Trophoblast cell (in vitro differentiated cells and primary cell): ENCODE data around the gene PTPRM.

Experiments used
- DNase-seq, 2 donors: peaks; one replicate each; pipeline ENCODE4 v3.0.0-alpha.2; 2016
- H2AFZ ChIP-seq: 2 replicates; pipeline ENCODE4 v1.6.1; 2013; ENCODE audit warnings: low read length, moderate library complexity, mild to moderate bottlenecking; ENCODE audit not compliant: insufficient read depth, poor library complexity
- H2AK5ac ChIP-seq: 2 replicates; pipeline ENCODE4 v1.6.1; 2013; ENCODE audit warnings: mild to moderate bottlenecking, low read length
- H2BK120ac ChIP-seq: 2 replicates; pipeline ENCODE4 v1.6.1; 2013; ENCODE audit warnings: low read length, mild to moderate bottlenecking, moderate library complexity; ENCODE audit not compliant: insufficient read depth, poor library complexity
- H2BK12ac ChIP-seq: 2 replicates; pipeline ENCODE4 v1.6.1; 2013; ENCODE audit warnings: mild to moderate bottlenecking, low read length, moderate library complexity
- H2BK5ac ChIP-seq: 2 replicates; pipeline ENCODE4 v1.6.1; 2013; ENCODE audit warnings: low read length, low read depth, moderate library complexity, mild to moderate bottlenecking; ENCODE audit not compliant: poor library complexity
- H3K14ac ChIP-seq: 2 replicates; pipeline ENCODE4 v1.6.1; 2013; ENCODE audit warnings: mild to moderate bottlenecking, low read length
- H3K18ac ChIP-seq: 2 replicates; pipeline ENCODE4 v1.6.1; 2013; ENCODE audit warnings: mild to moderate bottlenecking, low read length
- H3K23ac ChIP-seq: 2 replicates; pipeline ENCODE4 v1.6.1; 2013; ENCODE audit warnings: low read length
- H3K27ac ChIP-seq: 2 replicates; pipeline ENCODE4 v1.5.1; 2013; ENCODE audit warnings: low read depth, mild to moderate bottlenecking, inconsistent platforms, low read length, moderate library complexity
- H3K27me3 ChIP-seq: 2 replicates; pipeline ENCODE4 v1.6.1; 2013; ENCODE audit warnings: inconsistent platforms, mild to moderate bottlenecking, low read length, moderate library complexity; ENCODE audit not compliant: insufficient read depth
- H3K36me3 ChIP-seq, 2 experiments: 1 replicate in 1 of 2; 2 replicates in 1 of 2; pipeline ENCODE4 v1.6.1; 2013; ENCODE audit warnings: low read length in 2 of 2, mild to moderate bottlenecking in 2 of 2, moderate library complexity in 1 of 2; ENCODE audit not compliant: insufficient read depth in 2 of 2, control insufficient read depth in 1 of 2
- H3K4ac ChIP-seq: 2 replicates; pipeline ENCODE4 v1.6.1; 2013; ENCODE audit warnings: low read depth, mild to moderate bottlenecking, low read length, moderate library complexity
- H3K4me1 ChIP-seq, 2 experiments: 1 replicate in 1 of 2; 2 replicates in 1 of 2; pipeline ENCODE4 v1.6.1; 2013; ENCODE audit warnings: low read length in 2 of 2, mild to moderate bottlenecking in 2 of 2, moderate library complexity in 1 of 2; ENCODE audit not compliant: insufficient read depth in 2 of 2, control insufficient read depth in 1 of 2
- H3K4me2 ChIP-seq: 2 replicates; pipeline ENCODE4 v1.6.1; 2013; ENCODE audit warnings: inconsistent platforms, mild to moderate bottlenecking, low read length, moderate library complexity
- H3K4me3 ChIP-seq: 2 replicates; pipeline ENCODE4 v1.5.1; 2013; ENCODE audit warnings: mild to moderate bottlenecking, low read depth, low read length, inconsistent platforms
- H3K79me1 ChIP-seq: one replicate; pipeline ENCODE4 v1.6.1; 2013; ENCODE audit warnings: low read length
- H3K79me2 ChIP-seq: 2 replicates; pipeline ENCODE4 v1.6.1; 2013; ENCODE audit warnings: low read length, mild to moderate bottlenecking; ENCODE audit not compliant: control insufficient read depth, insufficient read depth, poor library complexity
- H3K9ac ChIP-seq: 2 replicates; pipeline ENCODE4 v1.6.1; 2013; ENCODE audit warnings: mild to moderate bottlenecking, low read length
- H3K9me3 ChIP-seq: 2 replicates; pipeline ENCODE4 v1.6.1; 2013; ENCODE audit warnings: low read depth, mild to moderate bottlenecking, control low read depth, inconsistent platforms, low read length; ENCODE audit not compliant: insufficient read depth
- H4K12ac ChIP-seq: 2 replicates; pipeline ENCODE4 v1.6.1; 2013; ENCODE audit warnings: low read depth, mild to moderate bottlenecking, low read length, moderate library complexity
- H4K8ac ChIP-seq: 2 replicates; pipeline ENCODE4 v1.6.1; 2013; ENCODE audit warnings: low read depth, mild to moderate bottlenecking, low read length, moderate library complexity
- H4K91ac ChIP-seq: one replicate; pipeline ENCODE4 v1.6.1; 2013; ENCODE audit warnings: low read depth, mild to moderate bottlenecking, low read length, moderate library complexity
- WGBS: extraction: QIAGEN DNeasy Blood & Tissue Kit; methylation state at CpG from one replicate; pipeline ENCODE4 v1.1.7; 2013; ENCODE audit warnings: missing lambda C conversion rate; ENCODE audit not compliant: insufficient read length, insufficient coverage; ENCODE audit errors: extremely low coverage; 5-methylcytosine and 5-hydroxymethylcytosine counted together

PTPRM gene

GRCh38 chr18:8003878-8004675, 437.0 kb downstream of the PTPRM start:
- no peaks in the 10 kb centered on the region for H3K27me3 ChIP-seq
- H3K4ac ChIP-seq: no peak overlapping the region
- H3K18ac ChIP-seq: no peak overlapping the region
- H3K14ac ChIP-seq: no peak overlapping the region
- H3K9me3 ChIP-seq: no peaks in the 10 kb centered on the region
- H3K4me2 ChIP-seq: no peak overlapping the region
- H3K27ac ChIP-seq: no peak overlapping the region
- no peak overlapping the region for H3K9ac ChIP-seq
- no peak overlapping the region for H3K4me3 ChIP-seq
- no peak overlapping the region for H4K8ac ChIP-seq
- H3K23ac ChIP-seq: no peak overlapping the region
- no peak overlapping the region for H2AK5ac ChIP-seq
- H4K91ac ChIP-seq: no peak overlapping the region
- H3K36me3 ChIP-seq: no peaks in the 10 kb centered on the region
- no peak overlapping the region for H2BK5ac ChIP-seq
- no peak overlapping the region for H4K12ac ChIP-seq
- no peaks in the 10 kb centered on the region for H3K79me2 ChIP-seq
- no peak overlapping the region for H2BK120ac ChIP-seq
- no peak overlapping the region for H2AFZ ChIP-seq
- H2BK12ac ChIP-seq: no peak overlapping the region
- WGBS: no CpG with 5 or more reads among the region's 6 CpGs
- no peaks in the 10 kb centered on the region for H3K79me1 ChIP-seq
- DNase-seq: no peak
- H3K4me1 ChIP-seq: no peaks in the 10 kb centered on the region

- no peak overlapping the region for H3K4me3 ChIP-seq
- no peaks in the 10 kb centered on the region for H3K79me2 ChIP-seq
- H2BK12ac ChIP-seq: no peak overlapping the region
- no peak overlapping the region for H3K4ac ChIP-seq
- no peak for DNase-seq
- no peaks in the 10 kb centered on the region for H3K79me1 ChIP-seq
- H3K27ac ChIP-seq: no peak overlapping the region
- no peak overlapping the region for H4K8ac ChIP-seq
- H2BK120ac ChIP-seq: no peak overlapping the region
- H3K36me3 ChIP-seq: no peaks in the 10 kb centered on the region
- no peak overlapping the region for H3K18ac ChIP-seq
- H3K9ac ChIP-seq: no peak overlapping the region
- no peak overlapping the region for H2BK5ac ChIP-seq
- WGBS: no CpG with 5 or more reads among the region's 3 CpGs
- H2AFZ ChIP-seq: no peak overlapping the region
- H4K12ac ChIP-seq: no peak overlapping the region
- no peaks in the 10 kb centered on the region for H3K4me1 ChIP-seq
- no peak overlapping the region for H2AK5ac ChIP-seq
- H3K23ac ChIP-seq: no peak overlapping the region
- H3K27me3 ChIP-seq: no peaks in the 10 kb centered on the region
- no peaks in the 10 kb centered on the region for H3K9me3 ChIP-seq
- H4K91ac ChIP-seq: no peak overlapping the region
- H3K14ac ChIP-seq: no peak overlapping the region
- H3K4me2 ChIP-seq: no peak overlapping the region
These were observed 437.7 kb downstream of the PTPRM start for GRCh38 chr18:8004792-8005191.

- no peak overlapping the region for H3K9ac ChIP-seq
- no peaks in the 10 kb centered on the region for H3K4me1 ChIP-seq
- no peak overlapping the region for H2AFZ ChIP-seq
- H2BK120ac ChIP-seq: no peak overlapping the region
- no peaks in the 10 kb centered on the region for H3K36me3 ChIP-seq
- H3K27me3 ChIP-seq: no peaks in the 10 kb centered on the region
- H4K91ac ChIP-seq: no peak overlapping the region
- no peak overlapping the region for H3K4me3 ChIP-seq
- H3K14ac ChIP-seq: no peak overlapping the region
- no peak overlapping the region for H4K12ac ChIP-seq
- no peaks in the 10 kb centered on the region for H3K79me1 ChIP-seq
- no CpG with 5 or more reads among the region's 7 CpGs for WGBS
- no peaks in the 10 kb centered on the region for H3K79me2 ChIP-seq
- H3K9me3 ChIP-seq: no peaks in the 10 kb centered on the region
- no peak overlapping the region for H3K18ac ChIP-seq
- H3K27ac ChIP-seq: no peak overlapping the region
- no peak overlapping the region for H3K4ac ChIP-seq
- H2AK5ac ChIP-seq: no peak overlapping the region
- no peak overlapping the region for H2BK12ac ChIP-seq
- H3K4me2 ChIP-seq: no peak overlapping the region
- no peak for DNase-seq
- H4K8ac ChIP-seq: no peak overlapping the region
- H2BK5ac ChIP-seq: no peak overlapping the region
- H3K23ac ChIP-seq: no peak overlapping the region
These were observed 438.9 kb downstream of the PTPRM start for GRCh38 chr18:8005870-8006569.

- H3K9me3 ChIP-seq: no peaks in the 10 kb centered on the region
- H3K4me2 ChIP-seq: no peak overlapping the region
- no peak overlapping the region for H3K27ac ChIP-seq
- WGBS: no CpG with 5 or more reads among the region's 3 CpGs
- no peak overlapping the region for H3K4me3 ChIP-seq
- H3K79me1 ChIP-seq: no peaks in the 10 kb centered on the region
- no peak overlapping the region for H2AFZ ChIP-seq
- no peaks in the 10 kb centered on the region for H3K4me1 ChIP-seq
- no peak overlapping the region for H3K14ac ChIP-seq
- H4K91ac ChIP-seq: no peak overlapping the region
- no peak overlapping the region for H4K12ac ChIP-seq
- no peak overlapping the region for H3K18ac ChIP-seq
- H2BK120ac ChIP-seq: no peak overlapping the region
- no peak overlapping the region for H3K4ac ChIP-seq
- H3K27me3 ChIP-seq: no peaks in the 10 kb centered on the region
- no peaks in the 10 kb centered on the region for H3K36me3 ChIP-seq
- no peak overlapping the region for H2BK5ac ChIP-seq
- no peak for DNase-seq
- H4K8ac ChIP-seq: no peak overlapping the region
- no peak overlapping the region for H2AK5ac ChIP-seq
- no peak overlapping the region for H3K9ac ChIP-seq
- no peak overlapping the region for H3K23ac ChIP-seq
- no peaks in the 10 kb centered on the region for H3K79me2 ChIP-seq
- H2BK12ac ChIP-seq: no peak overlapping the region
These were observed 439.9 kb downstream of the PTPRM start for GRCh38 chr18:8006979-8007378.
